GM23338 (cell line): ENCODE results near the gene ADORA1. TPM values are rescaled to one million over a fixed set of nuclear protein-coding genes. Genes with fewer than 3 reads are reported as not detected.

Source experiments
- ATAC-seq: fragments of 200-7000 bp; cut with Tn5 transposase; 3 replicates; pipeline ENCODE4 v1.9.1; 2020
- DNase-seq: peaks from one replicate; pipeline ENCODE4 v3.0.0-alpha.2; 2015; ENCODE audit warnings: low spot score
- H2AFZ ChIP-seq: fragments of 200-600 bp; sonication (generic); 2 replicates; pipeline ENCODE4 v1.8.0; 2016; ENCODE audit warnings: antibody characterized with exemption, mild to moderate bottlenecking, moderate library complexity
- H3F3A ChIP-seq: fragments of 200-600 bp; sonication (generic); replicated peaks from 2 replicates; pipeline ENCODE4 v1.8.0; 2017; ENCODE audit warnings: antibody characterized with exemption, mixed run types, low read depth
- H3K27ac ChIP-seq: fragments of 200-600 bp; sonication (generic); 2 replicates; pipeline ENCODE4 v1.6.1; 2016; ENCODE audit warnings: low read depth
- H3K27me3 ChIP-seq: fragments of 200-600 bp; sonication (generic); 2 replicates; pipeline ENCODE4 v1.8.0; 2016; ENCODE audit warnings: mild to moderate bottlenecking, mixed run types, moderate library complexity; ENCODE audit not compliant: insufficient read depth
- H3K36me3 ChIP-seq: fragments of 200-600 bp; sonication (generic); 2 replicates; pipeline ENCODE4 v1.8.0; 2016; ENCODE audit warnings: mild to moderate bottlenecking; ENCODE audit not compliant: insufficient read depth
- H3K4me1 ChIP-seq: fragments of 200-600 bp; sonication (generic); 2 replicates; pipeline ENCODE4 v1.8.0; 2016; ENCODE audit warnings: mild to moderate bottlenecking, moderate library complexity; ENCODE audit not compliant: insufficient read depth
- H3K4me2 ChIP-seq: fragments of 200-600 bp; sonication (generic); 2 replicates; pipeline ENCODE4 v1.7.1; 2017; ENCODE audit warnings: mixed run types
- H3K4me3 ChIP-seq: fragments of 200-600 bp; sonication (generic); 2 replicates; pipeline ENCODE4 v1.6.1; 2016; ENCODE audit warnings: mixed run types
- H3K79me2 ChIP-seq: fragments of 200-600 bp; sonication (generic); replicated peaks from 2 replicates; pipeline ENCODE4 v1.8.0; 2017; ENCODE audit warnings: mild to moderate bottlenecking; ENCODE audit not compliant: insufficient read depth
- H3K9me2 ChIP-seq: fragments of 200-600 bp; sonication (generic); 2 replicates; pipeline ENCODE4 v1.8.0; 2017; ENCODE audit not compliant: insufficient read depth
- H4K20me1 ChIP-seq: fragments of 200-600 bp; sonication (generic); replicated peaks from 2 replicates; pipeline ENCODE4 v1.8.0; 2017; ENCODE audit warnings: mild to moderate bottlenecking; ENCODE audit not compliant: insufficient read depth
- H3K27ac Mint-ChIP-seq: 2 replicates; pipeline ENCODE4 v1.8.0; 2020; ENCODE audit warnings: inconsistent platforms, mild to moderate bottlenecking, moderate library complexity, mixed read lengths
- H3K27me3 Mint-ChIP-seq: 3 replicates; pipeline ENCODE4 v1.8.0; 2022; ENCODE audit warnings: low read depth, mild to moderate bottlenecking, moderate library complexity, mixed read lengths, inconsistent platforms; ENCODE audit not compliant: insufficient read depth, poor library complexity
- H3K36me3 Mint-ChIP-seq: 3 replicates; pipeline ENCODE4 v1.8.0; 2021; ENCODE audit warnings: low read depth, mild to moderate bottlenecking, inconsistent platforms, moderate library complexity, mixed read lengths
- H3K4me1 Mint-ChIP-seq: 3 replicates; pipeline ENCODE4 v1.8.0; 2020; ENCODE audit warnings: mild to moderate bottlenecking, inconsistent platforms, mixed read lengths
- H3K4me3 Mint-ChIP-seq: 3 replicates; pipeline ENCODE4 v1.8.0; 2021; ENCODE audit warnings: moderate library complexity, mild to moderate bottlenecking, inconsistent platforms, mixed read lengths
- H3K9me3 Mint-ChIP-seq: 3 replicates; pipeline ENCODE4 v1.8.0; 2020; ENCODE audit warnings: moderate library complexity, mild to moderate bottlenecking, inconsistent platforms, mixed read lengths
- CREB1 ChIP-seq: fragments of 250-450 bp; sonication (Bioruptor Pico); IDR thresholded peaks from 2 replicates; pipeline ENCODE4 v1.5.0; 2020; ENCODE audit warnings: low read depth, mild to moderate bottlenecking, moderate library complexity
- EZH2phosphoT487 ChIP-seq: fragments of 200-600 bp; sonication (generic); IDR thresholded peaks from one replicate; pipeline ENCODE4 v1.8.1; 2018; ENCODE audit warnings: antibody characterized with exemption; ENCODE audit not compliant: unreplicated experiment
- JUNB ChIP-seq: IDR thresholded peaks from one replicate; pipeline ENCODE4 v1.6.1; 2016; ENCODE audit warnings: antibody characterized with exemption; ENCODE audit not compliant: unreplicated experiment
- STAT1 ChIP-seq: IDR thresholded peaks from one replicate; pipeline ENCODE4 v1.6.1; 2016; ENCODE audit warnings: antibody characterized with exemption; ENCODE audit not compliant: unreplicated experiment
- ZNF114 ChIP-seq: fragments of 250-450 bp; sonication (Bioruptor Pico); IDR thresholded peaks from 2 replicates; pipeline ENCODE4 v1.5.0; 2020; ENCODE audit warnings: mild to moderate bottlenecking, moderate library complexity
- polyA plus RNA-seq: library from polyadenylated mRNA; unstranded; fragments of >200 nt; fragmentation: Nextera tagmentation; extraction: Ambion mirVana; gene quantifications from 2 replicates; pipeline ENCODE4 v1.2.1, GENCODE V29; 2016
- total RNA-seq: library from RNA; depleted of rRNA; stranded (reverse); fragments of >200 nt; shearing (Covaris generic); gene quantifications from 2 replicates; pipeline ENCODE4 v1.2.3, GENCODE V29; 2014
- TF ChIP-seq, protein P1 (sequence below): fragments of 250-450 bp; sonication (Bioruptor Pico); IDR thresholded peaks from 2 replicates; pipeline ENCODE4 v1.5.0; 2020; ENCODE audit warnings: mild to moderate bottlenecking, moderate library complexity

ADORA1 gene
- total and polyA plus RNA-seq, 2 experiments from 2014 or later = 0.63 to 1.8 TPM

DNA sequence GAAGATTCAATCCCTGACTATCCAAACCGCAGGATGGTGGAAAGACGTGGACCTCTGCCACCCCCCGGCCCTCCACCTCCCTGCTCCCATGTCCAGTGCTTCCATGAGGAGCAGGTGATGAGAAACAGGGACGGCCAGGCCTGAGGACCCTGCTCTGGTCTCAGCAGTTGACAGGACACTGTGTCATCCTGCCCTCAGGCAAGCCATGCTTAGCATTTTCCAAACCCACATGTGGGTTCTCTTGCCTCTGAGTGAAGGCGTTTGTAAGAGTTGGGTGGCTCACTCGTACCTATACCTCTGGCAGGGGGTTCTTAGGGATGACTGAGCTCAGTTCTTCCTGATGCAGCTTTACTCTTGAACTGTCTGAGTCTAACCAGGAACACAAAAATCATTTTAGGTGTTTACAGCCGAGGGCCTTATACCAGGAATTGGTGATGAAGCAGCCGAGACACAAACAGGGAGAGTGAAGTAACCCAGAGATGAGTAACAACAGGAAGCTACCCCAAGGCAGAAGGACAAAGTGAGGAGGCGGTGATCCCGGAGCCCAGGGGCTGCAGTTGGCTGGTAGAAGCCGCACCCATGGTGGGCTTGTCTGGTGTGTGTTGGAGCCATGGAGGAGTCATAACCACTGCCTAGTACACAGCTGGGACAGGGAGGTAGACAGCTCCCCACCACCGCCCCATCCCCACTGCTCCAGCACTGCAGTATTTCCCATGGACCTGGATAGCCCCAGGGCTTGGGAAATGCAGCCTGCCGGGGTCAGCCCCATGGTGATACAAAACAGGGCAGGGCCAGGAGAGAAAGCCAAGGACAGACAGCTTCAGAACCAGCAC, 26.7 kb downstream of the ADORA1 start (continued):
- TF ChIP-seq, protein P1, sequence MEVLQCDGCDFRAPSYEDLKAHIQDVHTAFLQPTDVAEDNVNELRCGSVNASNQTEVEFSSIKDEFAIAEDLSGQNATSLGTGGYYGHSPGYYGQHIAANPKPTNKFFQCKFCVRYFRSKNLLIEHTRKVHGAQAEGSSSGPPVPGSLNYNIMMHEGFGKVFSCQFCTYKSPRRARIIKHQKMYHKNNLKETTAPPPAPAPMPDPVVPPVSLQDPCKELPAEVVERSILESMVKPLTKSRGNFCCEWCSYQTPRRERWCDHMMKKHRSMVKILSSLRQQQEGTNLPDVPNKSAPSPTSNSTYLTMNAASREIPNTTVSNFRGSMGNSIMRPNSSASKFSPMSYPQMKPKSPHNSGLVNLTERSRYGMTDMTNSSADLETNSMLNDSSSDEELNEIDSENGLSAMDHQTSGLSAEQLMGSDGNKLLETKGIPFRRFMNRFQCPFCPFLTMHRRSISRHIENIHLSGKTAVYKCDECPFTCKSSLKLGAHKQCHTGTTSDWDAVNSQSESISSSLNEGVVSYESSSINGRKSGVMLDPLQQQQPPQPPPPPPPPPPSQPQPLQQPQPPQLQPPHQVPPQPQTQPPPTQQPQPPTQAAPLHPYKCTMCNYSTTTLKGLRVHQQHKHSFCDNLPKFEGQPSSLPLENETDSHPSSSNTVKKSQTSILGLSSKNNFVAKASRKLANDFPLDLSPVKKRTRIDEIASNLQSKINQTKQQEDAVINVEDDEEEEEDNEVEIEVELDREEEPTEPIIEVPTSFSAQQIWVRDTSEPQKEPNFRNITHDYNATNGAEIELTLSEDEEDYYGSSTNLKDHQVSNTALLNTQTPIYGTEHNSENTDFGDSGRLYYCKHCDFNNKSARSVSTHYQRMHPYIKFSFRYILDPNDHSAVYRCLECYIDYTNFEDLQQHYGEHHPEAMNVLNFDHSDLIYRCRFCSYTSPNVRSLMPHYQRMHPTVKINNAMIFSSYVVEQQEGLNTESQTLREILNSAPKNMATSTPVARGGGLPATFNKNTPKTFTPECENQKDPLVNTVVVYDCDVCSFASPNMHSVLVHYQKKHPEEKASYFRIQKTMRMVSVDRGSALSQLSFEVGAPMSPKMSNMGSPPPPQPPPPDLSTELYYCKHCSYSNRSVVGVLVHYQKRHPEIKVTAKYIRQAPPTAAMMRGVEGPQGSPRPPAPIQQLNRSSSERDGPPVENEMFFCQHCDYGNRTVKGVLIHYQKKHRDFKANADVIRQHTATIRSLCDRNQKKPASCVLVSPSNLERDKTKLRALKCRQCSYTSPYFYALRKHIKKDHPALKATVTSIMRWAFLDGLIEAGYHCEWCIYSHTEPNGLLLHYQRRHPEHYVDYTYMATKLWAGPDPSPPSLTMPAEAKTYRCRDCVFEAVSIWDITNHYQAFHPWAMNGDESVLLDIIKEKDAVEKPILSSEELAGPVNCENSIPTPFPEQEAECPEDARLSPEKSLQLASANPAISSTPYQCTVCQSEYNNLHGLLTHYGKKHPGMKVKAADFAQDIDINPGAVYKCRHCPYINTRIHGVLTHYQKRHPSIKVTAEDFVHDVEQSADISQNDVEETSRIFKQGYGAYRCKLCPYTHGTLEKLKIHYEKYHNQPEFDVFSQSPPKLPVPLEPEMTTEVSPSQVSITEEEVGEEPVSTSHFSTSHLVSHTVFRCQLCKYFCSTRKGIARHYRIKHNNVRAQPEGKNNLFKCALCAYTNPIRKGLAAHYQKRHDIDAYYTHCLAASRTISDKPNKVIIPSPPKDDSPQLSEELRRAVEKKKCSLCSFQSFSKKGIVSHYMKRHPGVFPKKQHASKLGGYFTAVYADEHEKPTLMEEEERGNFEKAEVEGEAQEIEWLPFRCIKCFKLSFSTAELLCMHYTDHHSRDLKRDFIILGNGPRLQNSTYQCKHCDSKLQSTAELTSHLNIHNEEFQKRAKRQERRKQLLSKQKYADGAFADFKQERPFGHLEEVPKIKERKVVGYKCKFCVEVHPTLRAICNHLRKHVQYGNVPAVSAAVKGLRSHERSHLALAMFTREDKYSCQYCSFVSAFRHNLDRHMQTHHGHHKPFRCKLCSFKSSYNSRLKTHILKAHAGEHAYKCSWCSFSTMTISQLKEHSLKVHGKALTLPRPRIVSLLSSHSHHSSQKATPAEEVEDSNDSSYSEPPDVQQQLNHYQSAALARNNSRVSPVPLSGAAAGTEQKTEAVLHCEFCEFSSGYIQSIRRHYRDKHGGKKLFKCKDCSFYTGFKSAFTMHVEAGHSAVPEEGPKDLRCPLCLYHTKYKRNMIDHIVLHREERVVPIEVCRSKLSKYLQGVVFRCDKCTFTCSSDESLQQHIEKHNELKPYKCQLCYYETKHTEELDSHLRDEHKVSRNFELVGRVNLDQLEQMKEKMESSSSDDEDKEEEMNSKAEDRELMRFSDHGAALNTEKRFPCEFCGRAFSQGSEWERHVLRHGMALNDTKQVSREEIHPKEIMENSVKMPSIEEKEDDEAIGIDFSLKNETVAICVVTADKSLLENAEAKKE = no peak

DNA sequence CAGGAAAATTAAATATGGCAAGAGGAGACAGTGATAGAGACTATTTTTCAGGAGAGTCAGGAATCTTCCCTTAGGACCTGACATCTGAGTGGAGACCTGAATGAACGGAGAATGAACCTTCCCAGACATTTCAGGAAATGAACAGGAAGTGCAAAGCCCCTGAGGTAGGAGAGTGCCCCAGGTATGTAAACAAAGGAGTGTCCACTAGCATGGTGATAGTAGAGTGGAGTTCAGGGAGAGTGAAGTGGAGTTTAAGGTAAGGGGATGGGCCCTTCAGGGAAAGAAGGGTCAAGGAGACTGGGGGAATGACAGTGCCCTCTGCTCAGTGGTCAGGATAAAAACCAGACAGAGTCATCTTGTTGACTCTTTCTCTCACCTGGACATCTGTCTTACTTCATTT, 28.8 kb downstream of the ADORA1 start:
- Histone ChIP-seq H4K20me1 (no peaks in the 10 kb centered on the region), H3K36me3 (no peaks in the 10 kb centered on the region), H2AFZ (no peak overlapping the region), H3K9me2 (no peaks in the 10 kb centered on the region), H3K27ac (no peak overlapping the region), H3K4me2 (no peak overlapping the region), H3F3A (no peaks in the 10 kb centered on the region), H3K79me2 (no peaks in the 10 kb centered on the region), H3K4me1 (peaks cover 25% of the 10 kb centered on the region), H3K4me3 (no peak overlapping the region), H3K27me3 (no peaks in the 10 kb centered on the region)
- Mint-ChIP-seq H3K36me3 (peaks cover 5% of the 10 kb centered on the region; the same call in 1 of the 3 replicates), H3K27ac (no peak overlapping the region), H3K27me3 (peaks cover 8% of the 10 kb centered on the region), H3K9me3 (peaks cover 9% of the 10 kb centered on the region; the same call in 1 of the 3 replicates), H3K4me3 (no peak overlapping the region), H3K4me1 (peaks cover 28% of the 10 kb centered on the region)
- ATAC-seq (no peak), DNase-seq (no peak)
- TF ChIP-seq EZH2phosphoT487 (no peak), ZNF114 (CRISPR knock-in tag) (no peak), STAT1 (no peak), JUNB (no peak), CREB1 (no peak)
- TF ChIP-seq, protein P1 = no peak
